Right atrium auricular region (tissue), 2 donors: ENCODE data around the gene BCAR3. TPM values are rescaled to one million over a fixed set of nuclear protein-coding genes. Genes with fewer than 3 reads are reported as not detected.

Source experiments
- DNase-seq: peaks from one replicate; pipeline ENCODE4 v3.0.0-alpha.2; 2019; ENCODE audit warnings: low spot score
- H3K27ac ChIP-seq, 2 donors: fragments of 200-600 bp; sonication (generic); 1 replicate in 1 of 2; 2 replicates in 1 of 2; pipeline ENCODE4 v1.5.1; 2016 to 2019
- H3K27me3 ChIP-seq, 2 donors: fragments of 200-600 bp; sonication (generic); one replicate each; pipeline versions ENCODE4 v1.5.1 to v1.6.0; 2017 to 2019
- H3K36me3 ChIP-seq: fragments of 200-600 bp; sonication (generic); one replicate; pipeline ENCODE4 v1.5.1; 2016
- H3K4me1 ChIP-seq, 2 donors: fragments of 200-600 bp; sonication (generic); one replicate each; pipeline versions ENCODE4 v1.5.1 to v1.6.0; 2017 to 2019
- H3K4me3 ChIP-seq, 2 donors: fragments of 200-600 bp; sonication (generic); 1 replicate in 1 of 2; 2 replicates in 1 of 2; pipeline ENCODE4 v1.5.1; 2017 to 2019; ENCODE audit warnings: mild to moderate bottlenecking in 1 of 2, moderate library complexity in 1 of 2
- H3K9me3 ChIP-seq, 2 donors: fragments of 200-600 bp; sonication (generic); one replicate each; pipeline ENCODE4 v1.5.1; 2019
- total RNA-seq, 2 donors: library from RNA; depleted of rRNA; stranded (reverse); fragments of >200 nt; gene quantifications; one replicate each; pipeline ENCODE4 v1.1.0, GENCODE V29; 2016
- TF ChIP-seq, protein P1 (sequence below), 2 donors: fragments of 200-600 bp; sonication (generic); IDR thresholded peaks; one replicate each; pipeline ENCODE4 v1.5.1; 2019; ENCODE audit warnings: antibody characterized with exemption in 2 of 2

Gene BCAR3
- total RNA-seq, 2 donors from 2014 or later, result 12.7 to 19.3 TPM

DNA sequence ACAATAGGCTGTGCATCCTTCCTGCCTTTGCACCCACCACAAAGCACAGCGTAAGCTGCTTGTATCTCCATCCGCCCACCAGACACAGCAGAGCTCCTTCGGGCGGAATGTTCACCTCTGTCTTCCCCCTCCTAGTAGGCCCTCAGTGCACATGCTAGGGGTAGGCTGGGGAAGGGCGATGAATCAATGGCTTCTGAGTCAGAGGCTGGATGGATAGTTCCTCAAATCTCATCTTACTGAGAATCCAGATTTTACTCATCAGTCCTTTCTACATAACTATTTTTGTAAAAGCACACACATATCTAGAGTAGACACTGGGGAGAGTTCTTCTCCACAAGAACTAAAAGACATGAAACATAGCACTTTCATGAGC, 73.8 kb downstream of the BCAR3 start:
- H3K4me1 ChIP-seq, result peaks cover 0 to 67% of the 10 kb centered on the region in 2 donors
- H3K27ac ChIP-seq, result peak overlapping the region; percentile 6 to 18
- DNase-seq, result peak; percentile 57
- TF ChIP-seq, protein P1, sequence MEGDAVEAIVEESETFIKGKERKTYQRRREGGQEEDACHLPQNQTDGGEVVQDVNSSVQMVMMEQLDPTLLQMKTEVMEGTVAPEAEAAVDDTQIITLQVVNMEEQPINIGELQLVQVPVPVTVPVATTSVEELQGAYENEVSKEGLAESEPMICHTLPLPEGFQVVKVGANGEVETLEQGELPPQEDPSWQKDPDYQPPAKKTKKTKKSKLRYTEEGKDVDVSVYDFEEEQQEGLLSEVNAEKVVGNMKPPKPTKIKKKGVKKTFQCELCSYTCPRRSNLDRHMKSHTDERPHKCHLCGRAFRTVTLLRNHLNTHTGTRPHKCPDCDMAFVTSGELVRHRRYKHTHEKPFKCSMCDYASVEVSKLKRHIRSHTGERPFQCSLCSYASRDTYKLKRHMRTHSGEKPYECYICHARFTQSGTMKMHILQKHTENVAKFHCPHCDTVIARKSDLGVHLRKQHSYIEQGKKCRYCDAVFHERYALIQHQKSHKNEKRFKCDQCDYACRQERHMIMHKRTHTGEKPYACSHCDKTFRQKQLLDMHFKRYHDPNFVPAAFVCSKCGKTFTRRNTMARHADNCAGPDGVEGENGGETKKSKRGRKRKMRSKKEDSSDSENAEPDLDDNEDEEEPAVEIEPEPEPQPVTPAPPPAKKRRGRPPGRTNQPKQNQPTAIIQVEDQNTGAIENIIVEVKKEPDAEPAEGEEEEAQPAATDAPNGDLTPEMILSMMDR (IDR thresholded peaks at IDR 0.05), result no peak
- no peaks in the 10 kb centered on the region for H3K9me3 ChIP-seq
- H3K27me3 ChIP-seq, result no peaks in the 10 kb centered on the region
- no peak overlapping the region for H3K4me3 ChIP-seq
- H3K36me3 ChIP-seq, result no peaks in the 10 kb centered on the region

DNA sequence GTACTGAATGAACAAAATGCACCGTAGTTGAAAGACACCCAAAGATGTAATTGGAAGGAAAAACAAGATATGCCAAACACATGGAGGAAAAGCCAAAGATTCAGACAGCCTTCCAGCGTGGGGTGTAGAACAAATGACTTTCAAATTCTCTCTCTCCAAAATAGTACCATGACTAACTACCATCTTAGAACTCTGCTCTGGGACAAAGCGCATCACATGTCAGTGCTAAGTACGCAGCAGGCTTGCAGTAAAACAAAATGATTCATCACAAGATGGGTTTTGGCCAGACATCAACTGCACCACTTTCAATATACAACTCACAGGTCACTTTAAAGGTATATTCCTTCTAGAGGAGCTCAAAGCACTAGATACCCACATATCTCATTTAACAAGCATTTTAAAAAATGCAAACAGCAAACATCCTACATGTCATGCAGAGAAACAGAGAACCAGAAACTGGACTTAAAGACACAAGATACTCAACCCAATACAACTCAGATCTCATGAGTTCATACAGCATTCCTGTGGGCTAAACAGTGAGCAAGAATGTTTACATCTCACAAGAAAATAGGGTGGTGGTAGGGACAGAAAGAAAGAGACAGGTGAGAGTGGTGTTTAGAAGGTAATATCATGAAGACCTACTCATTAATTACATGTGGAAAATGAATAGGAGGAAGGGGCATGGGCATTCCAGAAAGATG, 75.7 kb downstream of the BCAR3 start:
- Histone ChIP-seq H3K27me3 (no peaks in the 10 kb centered on the region), H3K4me3 (no peak overlapping the region), H3K27ac (no peak overlapping the region), H3K36me3 (no peaks in the 10 kb centered on the region), H3K9me3 (no peaks in the 10 kb centered on the region), H3K4me1 (peaks cover 0 to 53% of the 10 kb centered on the region in 2 donors)
- TF ChIP-seq, protein P1 (IDR thresholded peaks at IDR 0.05), result no peak
- DNase-seq, result peak; percentile 42

DNA sequence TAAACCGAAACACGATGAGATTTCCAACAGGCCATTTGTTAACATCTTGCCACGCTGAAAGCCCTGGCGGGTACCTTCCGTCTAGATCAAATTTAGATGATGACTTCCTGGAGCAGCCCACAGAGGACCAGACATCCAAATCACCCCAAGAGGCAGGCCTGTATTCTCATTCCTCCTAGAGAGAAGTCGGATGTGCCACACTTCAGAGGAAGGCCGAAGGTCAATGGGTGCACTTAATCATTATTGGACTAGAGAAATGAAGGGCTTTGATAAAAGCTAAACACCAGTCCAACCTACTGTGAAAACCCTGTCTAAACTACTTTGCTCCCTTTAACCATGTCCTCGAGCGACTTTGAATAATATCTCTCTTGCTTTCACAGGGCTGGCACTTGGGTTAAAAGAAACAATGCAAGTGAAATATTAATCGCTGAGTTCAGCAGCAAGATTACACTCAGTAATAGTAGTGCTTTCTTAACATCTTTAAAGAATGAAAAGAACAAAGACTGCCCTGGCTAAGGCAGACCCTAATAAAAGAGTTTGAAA, 76.5 kb downstream of the BCAR3 start:
- H3K4me1 ChIP-seq, result peaks cover 0 to 55% of the 10 kb centered on the region in 2 donors
- no peak overlapping the region for H3K27ac ChIP-seq
- H3K27me3 ChIP-seq, result no peaks in the 10 kb centered on the region
- TF ChIP-seq, protein P1 (IDR thresholded peaks at IDR 0.05), result no peak
- no peaks in the 10 kb centered on the region for H3K36me3 ChIP-seq
- H3K9me3 ChIP-seq, result no peaks in the 10 kb centered on the region
- no peak overlapping the region for H3K4me3 ChIP-seq
- peak; percentile 47 for DNase-seq

DNA sequence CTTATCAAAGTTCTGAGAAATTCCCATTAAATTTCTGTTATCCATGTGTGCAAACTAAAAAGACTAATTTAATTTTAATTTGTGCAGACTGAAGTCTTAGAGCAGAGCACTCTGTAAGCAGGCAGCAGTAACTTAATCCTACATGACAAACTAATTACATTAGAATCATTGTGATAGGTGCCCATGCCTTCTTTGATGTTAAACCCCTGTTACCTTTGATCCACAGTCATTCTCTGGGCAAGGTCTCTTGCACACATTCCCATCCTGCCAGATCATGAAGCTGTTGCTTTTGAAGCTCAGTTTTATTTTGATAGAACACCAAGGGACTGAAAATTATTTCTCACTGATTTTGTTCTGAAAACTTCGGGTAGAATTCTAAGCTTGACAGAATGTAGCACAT, 77.2 kb downstream of the BCAR3 start:
- Histone ChIP-seq H3K9me3 (no peaks in the 10 kb centered on the region), H3K36me3 (no peaks in the 10 kb centered on the region), H3K27ac (no peak overlapping the region), H3K4me3 (no peak overlapping the region), H3K27me3 (no peaks in the 10 kb centered on the region), H3K4me1 (peaks cover 0 to 55% of the 10 kb centered on the region in 2 donors)
- TF ChIP-seq, protein P1 (IDR thresholded peaks at IDR 0.05), result no peak
- DNase-seq, result no peak

DNA sequence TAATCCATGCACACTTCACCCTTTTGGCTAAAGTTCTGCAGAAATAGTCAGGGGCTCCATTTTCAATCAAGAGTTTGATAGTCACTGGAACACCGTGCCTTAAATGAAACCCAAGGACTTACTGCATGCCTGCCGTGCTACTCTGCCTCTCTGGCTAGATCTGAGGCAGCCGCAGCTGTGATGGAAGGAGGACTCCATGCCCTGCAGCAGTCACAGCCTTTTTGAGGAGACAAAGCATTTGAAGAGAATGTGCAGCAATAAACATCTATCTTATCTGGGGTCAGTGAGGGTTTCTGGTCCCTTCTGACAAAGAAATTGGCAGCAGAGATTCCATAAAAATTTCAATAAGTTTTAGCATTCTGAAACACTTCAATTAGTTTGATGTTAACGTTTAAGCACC, 78.0 kb downstream of the BCAR3 start:
- no peaks in the 10 kb centered on the region for H3K9me3 ChIP-seq
- H3K27ac ChIP-seq, result no peak overlapping the region
- peaks cover 0 to 55% of the 10 kb centered on the region in 2 donors for H3K4me1 ChIP-seq
- no peaks in the 10 kb centered on the region for H3K36me3 ChIP-seq
- H3K27me3 ChIP-seq, result no peaks in the 10 kb centered on the region
- H3K4me3 ChIP-seq, result no peak overlapping the region
- TF ChIP-seq, protein P1 (IDR thresholded peaks at IDR 0.05), result no peak
- DNase-seq, result no peak
